Activated T-cell treated with anti-CD3 and anti-CD28 coated beads for 48 hours (primary cell): ENCODE measurements around the gene CNTN5.

Experiments
- DNase-seq: peaks from one replicate; pipeline ENCODE4 v3.0.0-alpha.2; 2020; ENCODE audit warnings: low read depth

Gene CNTN5

GRCh38 chr11:99391245-99391644 lies 370.5 kb downstream of the CNTN5 start:
- no peak for DNase-seq

- DNase-seq = no peak
Measured at GRCh38 chr11:99406345-99406744, 385.6 kb downstream of the CNTN5 start.

GRCh38 chr11:99410636-99411035 lies 389.9 kb downstream of the CNTN5 start:
- no peak for DNase-seq

GRCh38 chr11:99418927-99419720 lies 398.4 kb downstream of the CNTN5 start:
- no peak for DNase-seq

- no peak for DNase-seq
Measured at GRCh38 chr11:99419991-99420390, 399.2 kb downstream of the CNTN5 start.

GRCh38 chr11:99422581-99423427 lies 402.1 kb downstream of the CNTN5 start:
- no peak for DNase-seq

GRCh38 chr11:99423428-99423983 lies 402.8 kb downstream of the CNTN5 start:
- DNase-seq = no peak

- DNase-seq = no peak
Measured at GRCh38 chr11:99424313-99425084, 403.8 kb downstream of the CNTN5 start.

GRCh38 chr11:99425596-99425995 lies 404.8 kb downstream of the CNTN5 start:
- DNase-seq = no peak

GRCh38 chr11:99432677-99433076 lies 411.9 kb downstream of the CNTN5 start:
- no peak for DNase-seq

- DNase-seq = no peak
Measured at GRCh38 chr11:99443276-99443675, 422.5 kb downstream of the CNTN5 start.

GRCh38 chr11:99446400-99446799 lies 425.7 kb downstream of the CNTN5 start:
- DNase-seq = no peak

- no peak for DNase-seq
Measured at GRCh38 chr11:99449345-99449744, 428.6 kb downstream of the CNTN5 start.

- DNase-seq = no peak
Measured at GRCh38 chr11:99452075-99452474, 431.3 kb downstream of the CNTN5 start.

- no peak for DNase-seq
Measured at GRCh38 chr11:99461913-99462312, 441.2 kb downstream of the CNTN5 start.

GRCh38 chr11:99464985-99465384 lies 444.2 kb downstream of the CNTN5 start:
- DNase-seq = no peak

- no peak for DNase-seq
Measured at GRCh38 chr11:99489581-99489980, 468.8 kb downstream of the CNTN5 start.

- no peak for DNase-seq
Measured at GRCh38 chr11:99494065-99494464, 473.3 kb downstream of the CNTN5 start.

GRCh38 chr11:99501655-99502054 lies 480.9 kb downstream of the CNTN5 start:
- DNase-seq = no peak

GRCh38 chr11:99505316-99505715 lies 484.6 kb downstream of the CNTN5 start:
- no peak for DNase-seq

GRCh38 chr11:99505831-99506230 lies 485.1 kb downstream of the CNTN5 start:
- DNase-seq = no peak

- DNase-seq = no peak
Measured at GRCh38 chr11:99509863-99510262, 489.1 kb downstream of the CNTN5 start.
